Keratinocyte (primary cell): ENCODE measurements around the gene TMEM245.

ENCODE experiments used
- EZH2 ChIP-seq: IDR thresholded peaks from one replicate; pipeline ENCODE4 v1.6.1; 2012; ENCODE audit warnings: inconsistent platforms, mild to moderate bottlenecking, low read length, moderate library complexity
- TF ChIP-seq, protein P1 (sequence below), 3 experiments: IDR thresholded peaks in 1 of 3; conservative IDR thresholded peaks in 1 of 3; optimal IDR thresholded peaks in 1 of 3; 2 replicates in 2 of 3; 3 replicates in 1 of 3; pipeline versions ENCODE3 to v1.5.1; 2011; ENCODE audit warnings: low read length in 3 of 3, mild to moderate bottlenecking in 3 of 3, moderate library complexity in 2 of 3, control low read depth in 1 of 3, inconsistent platforms in 1 of 3; ENCODE audit not compliant: insufficient read depth in 2 of 3; ENCODE audit errors: extremely low read depth in 1 of 3

DNA sequence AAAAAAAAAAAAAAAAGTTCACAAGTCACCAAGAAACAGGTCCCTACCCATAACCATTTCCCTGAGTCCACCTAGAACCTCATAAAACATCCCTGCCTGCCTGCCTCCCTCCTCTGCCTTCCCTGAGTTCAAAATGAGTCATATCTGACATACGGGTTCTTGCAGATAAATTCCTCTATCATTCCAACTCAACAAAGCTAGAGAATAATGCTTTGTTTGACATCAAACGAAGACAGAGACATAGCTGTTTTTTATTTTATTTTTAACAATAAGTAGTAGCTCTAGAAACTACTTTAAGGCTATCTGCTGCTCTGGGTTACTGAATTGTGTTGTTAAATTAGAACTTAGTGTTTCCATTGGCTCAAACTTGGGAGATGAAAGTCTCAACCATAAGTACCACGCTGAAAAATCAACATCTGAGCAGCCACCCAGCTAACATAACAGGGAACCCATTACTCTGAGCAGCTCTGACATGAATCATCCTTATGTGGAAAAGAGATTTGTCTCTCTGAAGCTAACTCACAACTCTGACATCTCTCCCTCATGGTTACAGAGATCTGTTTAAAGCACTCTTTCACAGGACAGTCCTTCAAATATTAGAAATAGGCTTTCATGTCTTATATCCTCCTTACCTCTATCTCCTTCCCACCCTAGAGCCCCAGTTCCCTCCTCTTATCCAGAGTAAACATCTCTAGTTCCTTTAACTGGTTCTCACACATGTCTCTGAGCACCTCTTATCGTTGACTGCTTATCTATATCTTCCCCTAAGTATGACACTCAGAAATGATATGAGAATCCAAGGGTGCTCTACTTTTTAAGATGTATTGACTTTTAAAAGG, 12.1 kb downstream of the TMEM245 start:
- no peak for TF ChIP-seq EZH2
- TF ChIP-seq, protein P1, sequence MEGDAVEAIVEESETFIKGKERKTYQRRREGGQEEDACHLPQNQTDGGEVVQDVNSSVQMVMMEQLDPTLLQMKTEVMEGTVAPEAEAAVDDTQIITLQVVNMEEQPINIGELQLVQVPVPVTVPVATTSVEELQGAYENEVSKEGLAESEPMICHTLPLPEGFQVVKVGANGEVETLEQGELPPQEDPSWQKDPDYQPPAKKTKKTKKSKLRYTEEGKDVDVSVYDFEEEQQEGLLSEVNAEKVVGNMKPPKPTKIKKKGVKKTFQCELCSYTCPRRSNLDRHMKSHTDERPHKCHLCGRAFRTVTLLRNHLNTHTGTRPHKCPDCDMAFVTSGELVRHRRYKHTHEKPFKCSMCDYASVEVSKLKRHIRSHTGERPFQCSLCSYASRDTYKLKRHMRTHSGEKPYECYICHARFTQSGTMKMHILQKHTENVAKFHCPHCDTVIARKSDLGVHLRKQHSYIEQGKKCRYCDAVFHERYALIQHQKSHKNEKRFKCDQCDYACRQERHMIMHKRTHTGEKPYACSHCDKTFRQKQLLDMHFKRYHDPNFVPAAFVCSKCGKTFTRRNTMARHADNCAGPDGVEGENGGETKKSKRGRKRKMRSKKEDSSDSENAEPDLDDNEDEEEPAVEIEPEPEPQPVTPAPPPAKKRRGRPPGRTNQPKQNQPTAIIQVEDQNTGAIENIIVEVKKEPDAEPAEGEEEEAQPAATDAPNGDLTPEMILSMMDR (optimal IDR thresholded peaks at IDR 0.05 in 1 of 3, IDR thresholded peaks at IDR 0.05 in 1 of 3, conservative IDR thresholded peaks at IDR 0.05 in 1 of 3; ENCODE audit: extremely low read depth in 1 of 3, insufficient read depth in 2 of 3, low read length in 3 of 3) = no peak
